ENCODE data around the gene SPEG.

Gene SPEG

GRCh38 chr2:219483451-219484342, 49.1 kb downstream of the SPEG start:
- DNase-seq: no peak

- no peak for DNase-seq
Observed at GRCh38 chr2:219484343-219485200, 49.9 kb downstream of the SPEG start.

GRCh38 chr2:219485201-219485580, 50.5 kb downstream of the SPEG start:
- DNase-seq: no peak

GRCh38 chr2:219486380-219486959, 51.8 kb downstream of the SPEG start:
- DNase-seq: no peak

GRCh38 chr2:219488149-219488843, 53.7 kb downstream of the SPEG start:
- DNase-seq: no peak

GRCh38 chr2:219488844-219489194, 54.2 kb downstream of the SPEG start:
- DNase-seq: no peak

- no peak for DNase-seq
Observed at GRCh38 chr2:219489315-219489714, 54.7 kb downstream of the SPEG start.

- no peak for DNase-seq
Observed at GRCh38 chr2:219490186-219490585, 55.5 kb downstream of the SPEG start.

GRCh38 chr2:219490600-219491130, 56.0 kb downstream of the SPEG start:
- DNase-seq: no peak

GRCh38 chr2:219491278-219491963, 56.8 kb downstream of the SPEG start:
- DNase-seq: no peak

GRCh38 chr2:219492575-219492974, 57.9 kb downstream of the SPEG start:
- no peak for DNase-seq

- no peak for DNase-seq
Observed at GRCh38 chr2:219493086-219493485, 58.4 kb downstream of the SPEG start.

- DNase-seq: no peak
Observed at GRCh38 chr2:219494952-219495530, 60.4 kb downstream of the SPEG start.

- DNase-seq: peak; percentile 52
Observed at GRCh38 chr2:219495531-219496122, 61.0 kb downstream of the SPEG start.

GRCh38 chr2:219496247-219496824, 61.7 kb downstream of the SPEG start:
- DNase-seq: no peak

- DNase-seq: no peak
Observed at GRCh38 chr2:219496825-219497494, 62.3 kb downstream of the SPEG start.

GRCh38 chr2:219497495-219498279, 63.0 kb downstream of the SPEG start:
- DNase-seq: peak; percentile 29

- DNase-seq: peak; percentile 92
Observed at GRCh38 chr2:219498280-219499057, 63.8 kb downstream of the SPEG start, which contains the start of gene GMPPA. TSS of gene GMPPA (plus strand) at chr2:219498891. CDS start at chr2:219499976, 1,085 bp downstream.

- DNase-seq: no peak
Observed at GRCh38 chr2:219499058-219499307, 64.3 kb downstream of the SPEG start.

Measured in activated CD8-positive, alpha-beta memory T cell treated with anti-CD3 and anti-CD28 coated beads, Interleukin-2, amount 50 U/mL, for 4 hours (primary cell).